HG02759 (cell line): Measurements from ENCODE around the gene GRIN2B.

ENCODE experiments used
- ATAC-seq: cut with Tn5 transposase; IDR thresholded peaks from one replicate; pipeline ENCODE4 v1.9.1; 2021; ENCODE audit warnings: mild to moderate bottlenecking, moderate library complexity; ENCODE audit not compliant: unreplicated experiment

Gene GRIN2B

GRCh38 chr12:13959131-13959723 is 22.2 kb downstream of the GRIN2B start:
- no peak for ATAC-seq

GRCh38 chr12:13957576-13957975 is 23.8 kb downstream of the GRIN2B start:
- ATAC-seq, result no peak

GRCh38 chr12:13956060-13956590 is 25.3 kb downstream of the GRIN2B start:
- ATAC-seq, result no peak

GRCh38 chr12:13952096-13952495 is 29.3 kb downstream of the GRIN2B start:
- no peak for ATAC-seq

GRCh38 chr12:13950502-13950901 is 30.9 kb downstream of the GRIN2B start:
- no peak for ATAC-seq

- no peak for ATAC-seq
These were observed 32.8 kb downstream of the GRIN2B start for GRCh38 chr12:13948621-13949020.

- ATAC-seq, result no peak
These were observed 34.0 kb downstream of the GRIN2B start for GRCh38 chr12:13947276-13947946.

GRCh38 chr12:13945641-13946040 is 35.8 kb downstream of the GRIN2B start:
- ATAC-seq, result no peak

- no peak for ATAC-seq
These were observed 36.2 kb downstream of the GRIN2B start for GRCh38 chr12:13945236-13945635.

- ATAC-seq, result no peak
These were observed 38.6 kb downstream of the GRIN2B start for GRCh38 chr12:13942826-13943225.

- peak; percentile 81 for ATAC-seq
These were observed 39.8 kb downstream of the GRIN2B start for GRCh38 chr12:13941258-13942249.

- ATAC-seq, result no peak
These were observed 41.0 kb downstream of the GRIN2B start for GRCh38 chr12:13940335-13940865.

- ATAC-seq, result no peak
These were observed 43.7 kb downstream of the GRIN2B start for GRCh38 chr12:13937735-13938134.

GRCh38 chr12:13935169-13935568 is 46.2 kb downstream of the GRIN2B start:
- no peak for ATAC-seq
